GM19395 (cell line): ENCODE measurements around the gene RPL14.
"Not testable (repeated sequence)": the region's sequence is repeated elsewhere in the genome, so short reads cannot be mapped to it uniquely, and the experiment has no call there.

Experiments used
- ATAC-seq: cut with Tn5 transposase; IDR thresholded peaks from one replicate; pipeline ENCODE4 v1.9.1; 2021; ENCODE audit warnings: mild to moderate bottlenecking, moderate library complexity; ENCODE audit not compliant: unreplicated experiment

Gene RPL14

DNA sequence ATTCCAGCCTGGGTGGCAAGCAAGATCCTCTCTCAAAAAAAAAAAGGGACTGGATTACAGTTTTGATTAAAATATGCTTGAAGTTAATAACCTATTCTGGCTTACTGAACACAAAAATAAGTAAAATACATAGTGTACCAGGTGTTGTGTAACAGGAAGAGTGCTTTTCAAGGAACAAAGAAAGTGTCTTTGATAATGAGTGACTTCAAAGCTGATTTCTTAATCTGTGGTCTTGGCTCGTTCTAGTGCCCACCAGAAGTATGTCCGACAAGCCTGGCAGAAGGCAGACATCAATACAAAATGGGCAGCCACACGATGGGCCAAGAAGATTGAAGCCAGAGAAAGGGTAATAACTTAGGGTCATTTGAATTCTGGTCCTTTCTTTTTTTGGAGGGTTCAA lies 4.0 kb downstream of the RPL14 start:
- no peak for ATAC-seq

DNA sequence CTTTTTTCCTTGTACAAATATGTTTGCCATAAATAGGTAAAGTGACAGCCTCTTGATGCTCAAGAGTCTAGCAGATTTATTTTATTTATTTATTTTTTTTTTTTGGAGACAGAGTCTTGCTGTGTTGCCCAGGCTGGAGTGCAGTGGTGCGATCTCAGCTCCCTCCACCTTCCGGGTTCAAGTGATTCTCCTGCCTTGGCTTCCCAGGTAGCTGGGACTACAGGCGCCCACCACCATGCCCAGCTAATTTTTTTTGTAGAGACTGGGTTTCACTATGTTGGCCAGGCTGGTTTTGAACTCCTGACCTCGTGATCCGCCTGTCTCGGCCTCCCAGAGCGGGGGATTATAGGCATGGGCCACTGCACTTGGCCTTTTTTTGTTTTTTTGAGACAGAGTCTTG lies 5.7 kb downstream of the RPL14 start:
- ATAC-seq = not testable (repeated sequence)

DNA sequence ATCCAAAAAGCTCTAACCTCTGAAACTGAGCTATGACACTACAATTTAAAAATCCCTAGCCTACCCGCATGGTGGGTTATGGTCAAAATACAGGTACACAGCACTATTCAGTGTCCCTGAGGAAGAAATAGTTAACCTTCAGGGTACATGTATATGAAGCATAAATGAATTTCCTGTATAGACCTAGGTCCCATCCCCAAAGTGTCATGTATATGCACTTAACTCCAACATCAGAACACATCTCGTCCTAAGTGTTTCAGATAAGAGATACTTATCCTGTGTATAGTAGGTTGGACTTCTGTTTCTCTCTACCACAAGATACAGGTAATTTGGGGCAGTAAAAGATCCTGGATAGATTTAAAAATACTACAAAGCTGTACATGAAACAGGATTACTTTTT lies 6.4 kb downstream of the RPL14 start:
- ATAC-seq = no peak

DNA sequence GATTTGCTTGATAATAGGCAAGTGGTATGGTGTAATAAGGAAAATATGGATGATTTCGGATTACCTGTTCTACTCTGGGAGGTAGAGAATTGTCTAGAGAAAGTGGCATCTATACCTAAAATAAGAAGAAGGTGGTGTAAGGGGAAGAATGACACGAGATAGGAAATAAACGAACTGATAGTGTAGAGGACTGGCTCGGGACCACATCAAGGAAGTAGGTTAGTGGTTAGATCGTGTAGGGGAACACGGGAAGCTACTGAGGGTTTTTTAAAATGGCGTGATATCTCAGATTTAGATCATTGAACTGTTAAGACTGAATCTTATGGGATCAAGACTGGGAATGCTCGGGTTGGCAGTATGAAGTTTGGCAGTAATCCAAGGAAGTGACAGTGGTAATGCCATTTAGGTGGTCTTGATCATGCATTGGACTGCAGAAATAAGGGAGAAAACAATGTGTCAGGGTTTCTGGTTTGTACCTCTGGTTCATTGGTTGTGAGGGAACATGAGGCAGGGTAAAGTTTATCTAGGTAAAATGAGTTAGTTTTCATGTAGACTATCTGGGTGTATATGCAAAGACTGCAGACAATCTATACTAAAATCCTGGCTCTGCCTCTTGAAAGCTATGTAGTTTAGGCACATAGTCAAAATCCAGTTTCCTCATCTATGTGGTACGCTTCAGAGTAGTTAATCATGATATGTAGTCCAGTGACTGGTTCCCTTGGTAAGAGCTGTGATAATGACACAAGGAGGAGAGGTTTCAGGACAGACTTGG lies 7.4 kb downstream of the RPL14 start:
- ATAC-seq = no peak

DNA sequence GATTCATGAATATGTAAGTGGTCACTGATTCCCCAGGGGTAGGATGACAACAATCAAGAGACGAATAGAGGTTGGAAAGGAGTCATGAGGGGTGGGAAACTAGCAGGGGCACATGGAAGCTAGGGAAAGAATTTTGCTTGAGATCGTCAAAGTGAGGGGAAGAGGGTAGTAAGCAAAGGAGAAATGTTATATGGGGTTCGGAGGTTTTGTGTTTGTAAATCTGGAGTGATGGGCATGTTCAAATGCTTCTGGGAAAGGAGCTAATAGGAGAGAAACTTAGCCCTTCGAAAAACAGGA lies 7.9 kb downstream of the RPL14 start:
- ATAC-seq = no peak

DNA sequence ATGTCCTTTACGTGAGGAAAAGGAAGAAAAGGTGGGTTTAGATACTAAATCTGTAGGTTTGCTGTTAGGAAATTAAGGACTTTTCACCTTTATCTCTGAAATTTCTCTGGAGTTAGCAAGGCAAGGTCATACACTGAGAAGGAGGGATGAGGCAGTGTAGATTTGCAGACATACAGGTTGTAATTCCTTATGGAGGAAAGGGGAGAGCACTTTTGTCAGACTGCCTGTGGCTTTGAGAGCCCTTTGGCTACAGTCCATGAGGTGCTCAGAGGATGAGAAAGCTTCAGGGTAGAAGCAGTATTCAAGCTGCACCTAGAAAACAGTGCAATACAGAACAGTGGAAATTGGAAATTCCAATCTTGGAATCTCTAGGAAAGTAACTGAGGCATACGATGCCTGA lies 8.3 kb downstream of the RPL14 start:
- ATAC-seq = no peak

DNA sequence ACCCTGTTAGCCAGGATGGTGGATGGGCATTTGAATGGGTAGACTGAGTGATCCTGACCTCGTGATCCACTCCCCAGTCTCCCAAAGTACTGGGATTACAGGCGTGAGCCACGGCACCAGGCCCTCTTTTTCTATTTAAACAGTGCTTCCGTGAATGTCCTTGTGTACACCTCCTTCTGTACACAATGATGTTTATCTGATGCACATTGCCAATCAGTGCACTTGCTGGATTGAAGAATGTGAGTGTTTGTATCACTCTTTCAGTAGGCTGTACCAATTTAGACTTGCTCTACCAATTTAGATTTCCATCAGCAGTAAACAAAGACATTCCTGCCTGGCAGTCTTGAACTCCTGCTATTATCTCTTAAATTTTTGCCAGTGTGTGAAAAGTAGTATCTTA lies 10.9 kb downstream of the RPL14 start:
- no peak for ATAC-seq

DNA sequence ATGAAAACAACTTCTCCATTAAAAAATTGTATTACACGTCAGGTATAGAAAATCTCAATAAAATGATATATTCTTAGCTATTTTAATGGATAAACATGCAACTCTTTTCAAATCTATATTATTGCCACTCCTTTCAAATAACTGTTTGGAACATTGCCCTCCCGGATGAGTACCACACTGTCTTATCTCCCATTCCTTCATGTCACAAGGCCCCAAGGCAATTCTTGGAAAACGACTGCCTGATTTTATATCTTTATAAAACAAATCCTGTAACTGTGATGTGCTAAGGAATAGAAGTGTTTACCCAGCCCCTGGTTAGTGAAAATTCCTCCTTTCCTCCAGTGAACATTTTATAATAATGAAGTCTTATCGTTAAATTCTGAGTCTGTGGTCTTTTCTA lies 13.6 kb downstream of the RPL14 start:
- ATAC-seq = no peak

DNA sequence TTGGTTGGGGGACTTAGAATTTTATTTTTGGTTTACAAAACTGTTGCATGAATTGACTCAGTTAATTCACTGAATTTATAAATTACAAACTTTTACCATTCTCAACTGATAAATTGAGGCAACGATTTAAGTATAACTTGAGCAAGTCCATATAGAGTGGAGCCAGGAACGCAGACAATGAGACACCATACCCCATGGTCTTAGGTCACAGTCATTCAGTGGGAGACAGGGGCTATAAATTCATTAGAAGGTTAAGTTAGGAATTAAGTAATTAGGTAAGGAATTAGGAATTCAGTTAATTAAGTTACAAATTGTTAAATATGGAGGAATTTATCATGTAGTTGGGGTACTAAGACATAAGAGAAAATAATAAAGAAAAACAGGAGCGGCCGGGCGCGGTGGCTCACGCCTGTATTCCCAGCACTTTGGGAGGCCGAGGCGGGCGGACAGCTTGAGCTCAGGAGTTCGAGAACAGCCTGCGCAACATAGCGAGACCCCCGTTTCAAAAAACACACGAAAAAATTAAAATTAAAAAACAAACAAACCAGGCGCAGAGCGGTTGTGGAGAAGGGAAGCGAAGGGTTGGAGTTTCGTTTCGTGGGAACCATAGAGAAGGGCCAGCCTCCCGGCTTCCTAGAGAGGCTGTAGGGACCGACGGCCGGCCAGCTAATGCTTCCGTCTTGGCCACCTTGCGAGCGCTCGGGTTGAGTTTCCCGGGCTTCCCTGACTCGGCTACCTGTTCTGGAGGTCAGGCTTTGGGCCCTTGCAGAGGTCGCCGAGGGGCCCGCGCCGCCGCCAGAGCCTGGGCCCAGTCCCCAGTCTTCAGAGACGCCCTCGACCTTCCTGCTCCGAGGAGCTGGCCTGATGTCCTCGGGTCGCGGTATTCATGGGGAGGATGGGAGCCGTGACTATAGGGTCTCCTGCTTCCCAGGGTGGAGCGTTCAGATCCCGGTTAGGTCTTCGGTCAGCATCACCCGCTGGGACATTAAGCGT lies 19.6 kb downstream of the RPL14 start, which contains the start of gene ZNF619:
ZNF619 (plus strand) TSS at position 645 of the 993 bp plus-strand sequence. CDS start 858 bp downstream, outside the sequence.
- peak; percentile 88 for ATAC-seq

DNA sequence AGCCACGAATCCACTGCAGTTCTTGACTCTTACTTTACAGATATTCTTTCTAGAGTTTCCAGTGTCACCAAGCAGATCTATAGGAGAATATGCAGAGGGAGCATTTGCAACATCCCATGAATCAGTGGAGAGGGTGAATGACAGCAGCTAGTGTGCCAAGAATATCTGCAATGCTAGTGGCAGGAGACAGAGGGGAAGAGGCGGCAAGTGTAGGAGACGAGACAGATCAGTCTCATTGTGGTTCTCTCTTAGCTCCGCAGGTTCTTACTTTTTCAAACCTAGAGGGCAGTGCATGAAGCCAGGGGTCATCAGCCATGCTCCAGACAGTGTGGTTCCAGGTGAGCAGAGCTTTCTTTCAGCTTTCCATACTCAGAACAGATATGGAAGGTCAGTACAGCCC lies 20.5 kb downstream of the RPL14 start:
- no peak for ATAC-seq

DNA sequence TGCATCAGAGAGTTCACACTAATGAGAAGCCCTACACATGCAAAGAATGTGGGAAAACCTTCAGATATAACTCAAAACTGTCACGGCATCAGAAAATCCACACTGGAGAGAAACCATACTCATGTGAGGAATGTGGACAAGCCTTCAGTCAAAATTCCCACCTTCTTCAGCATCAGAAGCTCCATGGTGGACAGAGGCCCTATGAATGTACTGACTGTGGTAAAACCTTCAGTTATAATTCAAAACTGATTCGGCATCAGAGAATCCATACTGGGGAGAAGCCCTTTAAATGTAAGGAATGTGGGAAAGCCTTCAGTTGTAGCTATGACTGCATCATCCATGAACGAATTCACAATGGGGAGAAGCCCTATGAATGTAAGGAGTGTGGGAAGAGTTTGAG lies 30.0 kb downstream of the RPL14 start:
- no peak for ATAC-seq

DNA sequence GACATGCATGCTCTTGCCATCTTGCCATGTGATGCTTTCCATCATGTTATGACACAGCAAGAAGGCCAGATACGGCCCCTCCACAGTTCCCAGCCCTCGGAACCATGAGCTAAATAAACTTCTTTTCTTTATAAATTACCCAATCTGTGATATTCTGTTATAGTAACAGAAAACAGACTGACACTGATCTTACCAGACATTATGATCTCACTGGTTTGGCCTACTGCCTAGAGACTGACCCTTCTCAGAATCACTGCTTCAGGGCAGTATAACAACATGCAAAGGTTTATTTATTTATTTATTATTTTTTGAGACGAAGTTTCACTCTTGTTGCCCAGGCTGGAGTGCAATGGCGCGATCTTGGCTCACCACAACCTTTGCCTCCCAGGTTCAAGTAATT lies 33.8 kb downstream of the RPL14 start:
- no peak for ATAC-seq

DNA sequence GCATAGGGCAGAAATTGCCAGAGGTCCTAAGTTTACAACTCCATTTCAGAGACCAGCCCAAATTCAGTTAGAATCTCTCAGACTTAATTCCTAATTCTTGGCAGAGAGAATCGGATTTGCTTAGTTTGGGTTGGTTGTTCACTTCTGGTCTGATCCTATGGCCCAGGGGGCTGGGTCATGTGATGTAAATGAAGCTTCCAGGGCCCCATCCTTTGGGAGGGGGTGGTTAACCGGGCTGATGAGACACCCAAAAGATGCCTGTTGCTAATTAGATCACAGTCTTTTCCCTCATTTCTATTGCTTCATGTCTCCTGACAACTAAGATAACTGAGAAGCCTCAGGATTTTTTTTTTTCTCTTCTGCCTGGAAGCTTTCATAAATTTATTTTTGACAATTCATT lies 37.6 kb downstream of the RPL14 start:
- no peak for ATAC-seq

DNA sequence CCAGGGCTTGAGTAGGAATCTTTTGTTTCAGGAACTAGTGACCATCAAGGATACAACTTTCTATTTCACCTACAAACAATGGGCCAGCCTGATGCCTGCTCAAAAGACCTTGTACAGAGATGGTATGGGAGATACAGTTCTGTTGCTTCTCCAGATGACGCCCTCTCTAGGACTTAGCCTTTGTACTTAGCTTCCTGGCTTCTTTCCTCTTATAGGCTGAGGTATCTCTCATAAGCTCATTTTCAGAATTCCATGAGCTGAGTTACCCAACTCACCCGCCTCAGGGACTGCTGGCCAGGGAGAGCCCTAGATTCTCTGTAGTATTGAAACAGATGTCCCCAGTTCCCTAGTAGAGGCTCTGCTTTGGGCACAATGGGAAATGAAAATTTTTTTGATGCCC lies 40.1 kb downstream of the RPL14 start:
- no peak for ATAC-seq

DNA sequence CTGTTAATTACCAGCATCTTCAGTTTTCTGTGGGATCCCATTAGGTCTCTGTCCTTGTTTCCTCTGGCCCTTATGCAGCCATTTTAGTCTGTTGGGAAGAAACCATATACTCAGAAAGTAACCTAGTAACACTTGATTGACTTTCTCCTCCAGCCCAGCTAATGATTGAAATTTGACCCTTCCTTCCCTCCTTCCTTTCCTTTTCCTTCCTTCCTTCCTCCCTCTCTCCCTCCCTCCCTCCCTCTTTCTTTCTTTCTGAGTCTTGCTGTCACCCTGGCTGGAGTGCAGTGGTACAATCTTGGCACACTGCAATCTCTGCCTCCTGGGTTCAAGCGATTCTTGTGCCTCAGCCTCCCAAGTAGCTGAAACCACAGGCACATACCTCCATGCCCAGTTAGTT lies 42.8 kb downstream of the RPL14 start:
- ATAC-seq = no peak

DNA sequence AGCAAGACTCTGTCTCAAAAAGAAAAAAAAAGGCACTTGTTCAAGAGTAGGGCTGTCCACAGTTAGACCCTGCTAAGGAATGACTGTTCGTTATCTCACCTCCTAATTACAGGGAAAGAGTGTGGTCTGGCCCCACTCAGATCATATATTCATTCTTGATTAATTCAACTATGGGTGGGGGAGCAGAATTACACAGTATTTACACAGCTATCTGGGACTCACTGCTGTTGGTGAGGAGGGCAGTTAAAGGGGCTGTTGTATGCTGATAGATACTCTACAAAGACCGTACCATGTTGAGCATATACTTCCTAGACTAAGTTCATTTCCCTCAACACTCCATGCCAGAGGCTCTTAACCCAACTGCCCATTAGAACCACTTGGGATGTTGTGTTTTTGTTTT lies 44.9 kb downstream of the RPL14 start:
- no peak for ATAC-seq

DNA sequence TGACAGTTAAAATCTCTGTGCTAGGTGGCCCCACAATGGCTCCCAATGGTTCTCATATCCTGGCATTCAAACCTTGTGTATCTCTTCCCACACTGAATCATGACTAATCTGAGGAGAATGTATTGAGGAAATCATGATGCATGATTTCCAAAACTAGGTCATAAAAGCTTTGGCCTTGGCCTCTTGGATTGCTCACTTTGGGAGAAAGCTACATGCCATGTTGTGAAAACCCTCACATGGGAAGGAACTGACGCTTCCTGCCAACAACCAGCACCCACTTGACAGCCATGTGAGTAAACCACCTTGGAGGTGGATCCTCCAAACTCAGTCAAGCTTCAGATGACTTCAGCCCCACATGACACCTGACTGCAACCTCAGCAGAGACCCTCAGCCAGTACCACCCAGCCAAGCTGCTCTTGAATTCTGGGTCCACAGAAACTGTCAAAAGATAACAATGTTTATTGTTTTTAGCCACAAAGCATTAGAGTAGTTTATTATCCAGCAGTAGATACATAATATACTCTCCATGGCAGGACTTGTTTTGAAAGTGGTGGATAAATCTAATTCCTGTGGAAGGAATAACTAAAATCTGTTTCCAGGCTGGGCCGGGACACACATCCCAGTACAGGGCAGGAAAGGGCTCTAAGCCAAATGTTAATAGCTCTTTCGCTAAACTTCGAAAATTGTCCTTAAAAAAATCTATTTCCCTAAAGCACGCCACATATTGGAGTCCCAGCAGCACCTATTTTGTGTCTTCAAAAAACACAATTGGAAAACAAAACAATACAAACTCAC lies 47.7 kb downstream of the RPL14 start:
- no peak for ATAC-seq

DNA sequence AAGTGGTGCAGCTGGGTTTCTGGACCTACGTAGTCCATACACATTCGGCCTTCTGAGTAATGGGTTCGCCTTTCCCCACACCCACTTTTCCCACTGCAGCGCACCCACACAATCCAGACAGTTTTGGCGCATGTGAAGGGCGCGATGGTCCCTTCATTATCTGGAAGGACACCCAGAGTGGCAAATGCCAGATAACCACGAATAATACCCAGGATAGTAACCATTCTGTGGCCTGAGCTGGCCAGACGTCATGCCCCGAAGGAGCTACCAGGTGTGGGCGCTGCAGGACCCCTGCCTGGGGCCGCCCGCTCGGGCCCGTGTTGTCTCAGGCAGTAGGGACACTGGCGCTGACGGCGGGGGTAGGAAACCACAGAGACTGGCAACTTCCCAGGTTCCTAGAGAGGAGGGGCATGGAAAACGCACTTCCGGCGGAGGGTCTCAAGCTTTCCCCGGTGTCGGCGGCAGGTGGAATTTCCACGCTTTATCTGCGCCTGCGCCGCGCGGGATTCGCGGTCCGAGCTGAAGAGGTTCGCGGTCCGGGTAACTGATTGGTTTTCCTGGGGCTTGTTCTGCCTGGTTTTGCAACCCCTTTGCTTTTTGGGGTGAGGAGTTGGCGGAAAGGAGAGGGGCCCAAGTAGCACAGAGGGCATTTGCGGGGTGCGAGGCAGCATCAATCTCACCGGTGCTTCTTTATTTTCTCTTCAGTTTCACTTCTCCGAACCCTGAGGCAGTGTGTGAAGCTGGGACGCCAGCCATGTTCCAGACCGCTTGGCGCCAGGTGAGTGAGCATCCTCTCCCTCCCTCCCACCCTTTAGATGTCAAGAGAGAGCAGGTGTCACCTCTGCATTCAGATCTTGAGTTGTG lies 48.7 kb downstream of the RPL14 start, which contains the start of gene ZNF620:
ZNF620 (plus strand) TSS at position 441 of the 864 bp plus-strand sequence; CDS start at position 755, 314 bp downstream.
- ATAC-seq = peak; percentile 85

DNA sequence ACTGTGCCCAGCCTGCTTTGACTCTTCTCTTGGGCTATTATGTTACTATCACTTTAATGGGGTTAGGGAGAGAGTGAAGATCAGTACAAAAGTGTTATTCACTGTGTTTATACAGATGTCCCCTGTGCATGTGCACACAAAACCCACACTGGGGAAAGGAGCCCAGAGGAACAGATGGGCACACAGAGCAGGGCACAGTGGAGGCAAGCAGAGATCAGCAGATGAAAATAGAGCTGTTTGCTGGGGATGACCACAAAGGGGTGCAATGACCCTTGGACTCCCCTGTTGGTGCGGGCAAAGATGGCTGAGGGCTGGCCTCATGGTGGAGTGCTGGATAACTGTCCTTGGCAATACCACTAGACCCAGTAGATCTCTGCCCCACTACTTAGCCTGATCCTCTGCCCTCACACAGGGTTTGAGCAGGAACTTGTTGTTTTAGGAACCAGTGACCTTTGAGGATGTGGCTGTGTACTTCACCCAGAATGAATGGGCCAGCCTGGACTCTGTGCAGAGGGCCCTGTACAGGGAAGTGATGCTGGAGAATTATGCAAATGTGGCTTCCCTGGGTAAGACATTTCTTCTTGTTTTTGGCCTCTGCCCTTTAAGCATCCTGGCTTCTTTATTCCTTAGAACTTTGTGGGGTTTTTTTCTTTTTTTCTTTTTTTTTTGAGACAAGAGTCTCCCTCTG lies 54.0 kb downstream of the RPL14 start:
- no peak for ATAC-seq

DNA sequence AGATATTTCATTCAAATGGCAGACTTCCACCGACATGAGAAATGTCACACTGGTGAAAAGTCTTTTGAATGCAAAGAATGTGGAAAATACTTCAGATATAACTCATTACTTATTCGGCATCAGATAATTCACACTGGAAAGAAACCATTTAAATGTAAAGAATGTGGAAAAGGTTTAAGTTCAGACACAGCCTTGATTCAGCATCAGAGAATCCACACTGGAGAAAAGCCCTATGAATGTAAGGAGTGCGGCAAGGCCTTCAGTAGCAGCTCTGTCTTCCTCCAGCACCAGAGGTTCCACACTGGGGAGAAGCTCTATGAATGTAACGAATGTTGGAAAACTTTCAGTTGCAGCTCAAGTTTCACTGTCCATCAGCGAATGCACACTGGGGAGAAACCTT lies 59.1 kb downstream of the RPL14 start:
- no peak for ATAC-seq
